ENCODE data around the gene MAP2K6.

- TF ChIP-seq CTCF (IDR thresholded peaks at IDR 0.05) (no peak), POLR2A (IDR thresholded peaks at IDR 0.05) (no peak)
These were observed 65.7 kb downstream of the MAP2K6 start for GRCh38 chr17:69480245-69480644.
